Upper lobe of left lung (tissue), 4 donors: ENCODE results near the gene MORC3.

Experiments
- EP300 ChIP-seq, 4 donors: sonication (generic); formaldehyde crosslinking; IDR thresholded peaks; one replicate each; pipeline ENCODE4 v1.5.1; 2017; ENCODE audit warnings: antibody characterized with exemption in 4 of 4, control low read depth in 2 of 4
- POLR2A ChIP-seq, 4 donors: fragments of 450-650 bp; IDR thresholded peaks; one replicate each; pipeline ENCODE4 v1.5.1; 2016 to 2017; ENCODE audit warnings: antibody characterized with exemption in 4 of 4, mild to moderate bottlenecking in 2 of 4
- POLR2AphosphoS5 ChIP-seq, 2 donors: sonication (generic); formaldehyde crosslinking; IDR thresholded peaks; one replicate each; pipeline ENCODE4 v1.5.1; 2017; ENCODE audit warnings: antibody characterized with exemption in 2 of 2
- TF ChIP-seq, protein P1 (sequence below), 6 experiments: fragments of 450-650 bp in 4 of 6; fragments of 200-600 bp in 2 of 6; sonication (generic) in 2 of 6; IDR thresholded peaks; one replicate each; pipeline ENCODE4 v1.5.1; 2016 to 2019; ENCODE audit warnings: antibody characterized with exemption in 6 of 6

DNA sequence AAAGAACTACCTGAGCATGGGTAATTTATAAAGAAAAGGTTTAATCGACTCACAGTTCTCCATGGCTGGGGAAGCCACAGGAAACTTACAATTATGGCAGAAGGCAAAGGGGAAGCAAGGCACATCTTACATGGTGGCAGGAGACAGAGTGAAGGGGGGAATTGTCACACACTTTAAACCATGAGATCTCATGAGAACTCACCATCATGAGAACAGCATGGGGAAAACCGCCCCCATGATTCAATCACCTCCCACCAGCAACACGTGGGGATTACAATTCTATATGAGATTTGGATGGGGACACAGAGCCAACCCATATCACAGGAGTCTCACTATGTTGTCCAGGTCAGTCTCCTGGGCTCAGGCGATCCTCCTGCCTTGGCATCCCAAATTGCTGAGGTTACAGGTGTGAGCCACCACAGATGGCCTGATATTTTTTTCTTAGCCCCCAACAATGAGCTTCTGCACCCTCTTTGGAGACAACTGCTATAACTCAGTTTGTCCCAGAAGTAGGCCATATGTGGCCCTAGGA, 22.5 kb upstream of the MORC3 start:
- no peak for TF ChIP-seq POLR2AphosphoS5 (IDR thresholded peaks at IDR 0.05)
- TF ChIP-seq, protein P1, sequence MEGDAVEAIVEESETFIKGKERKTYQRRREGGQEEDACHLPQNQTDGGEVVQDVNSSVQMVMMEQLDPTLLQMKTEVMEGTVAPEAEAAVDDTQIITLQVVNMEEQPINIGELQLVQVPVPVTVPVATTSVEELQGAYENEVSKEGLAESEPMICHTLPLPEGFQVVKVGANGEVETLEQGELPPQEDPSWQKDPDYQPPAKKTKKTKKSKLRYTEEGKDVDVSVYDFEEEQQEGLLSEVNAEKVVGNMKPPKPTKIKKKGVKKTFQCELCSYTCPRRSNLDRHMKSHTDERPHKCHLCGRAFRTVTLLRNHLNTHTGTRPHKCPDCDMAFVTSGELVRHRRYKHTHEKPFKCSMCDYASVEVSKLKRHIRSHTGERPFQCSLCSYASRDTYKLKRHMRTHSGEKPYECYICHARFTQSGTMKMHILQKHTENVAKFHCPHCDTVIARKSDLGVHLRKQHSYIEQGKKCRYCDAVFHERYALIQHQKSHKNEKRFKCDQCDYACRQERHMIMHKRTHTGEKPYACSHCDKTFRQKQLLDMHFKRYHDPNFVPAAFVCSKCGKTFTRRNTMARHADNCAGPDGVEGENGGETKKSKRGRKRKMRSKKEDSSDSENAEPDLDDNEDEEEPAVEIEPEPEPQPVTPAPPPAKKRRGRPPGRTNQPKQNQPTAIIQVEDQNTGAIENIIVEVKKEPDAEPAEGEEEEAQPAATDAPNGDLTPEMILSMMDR (IDR thresholded peaks at IDR 0.05), result no peak
- no peak for TF ChIP-seq POLR2A (IDR thresholded peaks at IDR 0.05)
- TF ChIP-seq EP300 (IDR thresholded peaks at IDR 0.05), result no peak
